C4-2B (cell line): ENCODE measurements around the gene GPR61.

Experiments used
- ZFX ChIP-seq: fragments of 450-650 bp; IDR thresholded peaks from 2 replicates; pipeline ENCODE4 v1.6.1; 2017
- TF ChIP-seq, protein P1 (sequence below): fragments of 450-650 bp; conservative IDR thresholded peaks from 2 replicates; pipeline ENCODE4 v1.5.1; 2017; ENCODE audit warnings: mild to moderate bottlenecking

DNA sequence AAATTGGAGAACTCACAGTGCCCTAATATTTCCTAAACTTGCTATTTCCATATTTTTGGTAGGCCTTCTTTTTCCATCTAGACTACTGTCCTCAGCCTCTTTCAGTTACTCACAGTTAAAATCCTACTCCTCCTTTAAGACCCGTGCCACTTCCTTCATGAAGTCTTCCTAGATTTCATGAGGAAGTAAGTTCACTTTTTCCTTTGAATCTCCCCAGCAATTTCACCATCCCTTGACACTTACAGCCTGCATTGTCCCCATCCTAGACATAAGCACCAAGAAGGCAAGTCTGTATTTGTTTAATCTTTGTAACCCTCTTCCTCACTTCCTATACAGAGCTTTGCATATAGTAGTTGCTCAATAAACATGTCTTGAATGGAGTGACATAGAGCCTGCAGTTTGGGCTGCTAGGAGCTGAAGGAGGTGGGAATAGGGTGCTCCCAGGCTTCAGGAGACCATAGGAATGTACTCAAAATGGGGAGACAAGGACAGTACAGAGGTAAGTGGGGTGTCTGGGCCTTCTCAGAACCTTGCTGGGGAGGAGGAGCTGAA is 5.3 kb upstream of the GPR61 start:
- TF ChIP-seq, protein P1, sequence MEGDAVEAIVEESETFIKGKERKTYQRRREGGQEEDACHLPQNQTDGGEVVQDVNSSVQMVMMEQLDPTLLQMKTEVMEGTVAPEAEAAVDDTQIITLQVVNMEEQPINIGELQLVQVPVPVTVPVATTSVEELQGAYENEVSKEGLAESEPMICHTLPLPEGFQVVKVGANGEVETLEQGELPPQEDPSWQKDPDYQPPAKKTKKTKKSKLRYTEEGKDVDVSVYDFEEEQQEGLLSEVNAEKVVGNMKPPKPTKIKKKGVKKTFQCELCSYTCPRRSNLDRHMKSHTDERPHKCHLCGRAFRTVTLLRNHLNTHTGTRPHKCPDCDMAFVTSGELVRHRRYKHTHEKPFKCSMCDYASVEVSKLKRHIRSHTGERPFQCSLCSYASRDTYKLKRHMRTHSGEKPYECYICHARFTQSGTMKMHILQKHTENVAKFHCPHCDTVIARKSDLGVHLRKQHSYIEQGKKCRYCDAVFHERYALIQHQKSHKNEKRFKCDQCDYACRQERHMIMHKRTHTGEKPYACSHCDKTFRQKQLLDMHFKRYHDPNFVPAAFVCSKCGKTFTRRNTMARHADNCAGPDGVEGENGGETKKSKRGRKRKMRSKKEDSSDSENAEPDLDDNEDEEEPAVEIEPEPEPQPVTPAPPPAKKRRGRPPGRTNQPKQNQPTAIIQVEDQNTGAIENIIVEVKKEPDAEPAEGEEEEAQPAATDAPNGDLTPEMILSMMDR = no peak
- TF ChIP-seq ZFX = no peak
